C4-2B (cell line): ENCODE measurements around the gene ADAM8.

Source experiments
- ZFX ChIP-seq: fragments of 450-650 bp; IDR thresholded peaks from 2 replicates; pipeline ENCODE4 v1.6.1; 2017
- TF ChIP-seq, protein P1 (sequence below): fragments of 450-650 bp; conservative IDR thresholded peaks from 2 replicates; pipeline ENCODE4 v1.5.1; 2017; ENCODE audit warnings: mild to moderate bottlenecking

DNA sequence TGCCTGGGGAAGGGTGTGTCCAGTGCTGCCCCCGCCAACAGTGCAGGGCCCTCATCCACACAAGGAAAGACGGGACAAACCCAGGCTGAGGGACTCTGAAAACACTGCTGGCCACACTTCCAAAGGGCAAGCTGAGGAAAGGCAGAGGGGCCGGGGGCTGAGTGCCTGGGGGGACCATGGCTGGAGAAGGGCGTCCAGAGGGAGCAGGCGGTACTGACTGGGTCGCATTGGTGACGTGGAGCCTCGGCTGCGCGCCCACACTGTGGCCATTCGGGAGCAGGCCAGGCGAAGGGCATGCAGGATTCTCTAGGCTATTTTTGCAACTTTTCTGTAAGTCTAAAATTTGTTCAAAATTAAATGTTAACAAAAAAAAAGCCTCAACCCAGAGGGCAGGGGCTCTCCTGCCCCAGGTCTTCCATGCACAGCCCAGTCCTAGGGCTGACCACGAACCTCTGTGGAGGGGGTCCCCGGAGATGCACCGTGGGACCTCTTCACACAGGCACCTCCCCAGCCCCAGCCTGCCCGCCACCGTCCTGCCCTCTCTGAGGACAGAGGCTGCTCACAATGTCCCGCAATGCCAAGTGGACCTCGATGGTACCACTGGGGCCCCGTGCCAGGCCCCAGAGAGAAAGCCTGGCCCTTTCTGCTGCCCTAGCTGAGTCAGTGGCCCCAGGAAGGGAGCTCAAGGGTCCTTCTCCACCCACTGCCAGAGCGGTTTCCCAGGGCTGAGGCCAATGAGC, 10.4 kb downstream of the ADAM8 start:
- TF ChIP-seq, protein P1, sequence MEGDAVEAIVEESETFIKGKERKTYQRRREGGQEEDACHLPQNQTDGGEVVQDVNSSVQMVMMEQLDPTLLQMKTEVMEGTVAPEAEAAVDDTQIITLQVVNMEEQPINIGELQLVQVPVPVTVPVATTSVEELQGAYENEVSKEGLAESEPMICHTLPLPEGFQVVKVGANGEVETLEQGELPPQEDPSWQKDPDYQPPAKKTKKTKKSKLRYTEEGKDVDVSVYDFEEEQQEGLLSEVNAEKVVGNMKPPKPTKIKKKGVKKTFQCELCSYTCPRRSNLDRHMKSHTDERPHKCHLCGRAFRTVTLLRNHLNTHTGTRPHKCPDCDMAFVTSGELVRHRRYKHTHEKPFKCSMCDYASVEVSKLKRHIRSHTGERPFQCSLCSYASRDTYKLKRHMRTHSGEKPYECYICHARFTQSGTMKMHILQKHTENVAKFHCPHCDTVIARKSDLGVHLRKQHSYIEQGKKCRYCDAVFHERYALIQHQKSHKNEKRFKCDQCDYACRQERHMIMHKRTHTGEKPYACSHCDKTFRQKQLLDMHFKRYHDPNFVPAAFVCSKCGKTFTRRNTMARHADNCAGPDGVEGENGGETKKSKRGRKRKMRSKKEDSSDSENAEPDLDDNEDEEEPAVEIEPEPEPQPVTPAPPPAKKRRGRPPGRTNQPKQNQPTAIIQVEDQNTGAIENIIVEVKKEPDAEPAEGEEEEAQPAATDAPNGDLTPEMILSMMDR, result no peak
- no peak for TF ChIP-seq ZFX
